GM21528 (cell line): ENCODE results near the gene IFNL2.
"Not testable (repeated sequence)": the region's sequence is repeated elsewhere in the genome, so short reads cannot be mapped to it uniquely, and the experiment has no call there.

Experiments
- ATAC-seq: cut with Tn5 transposase; IDR thresholded peaks from one replicate; pipeline ENCODE4 v1.9.1; 2021; ENCODE audit warnings: mild to moderate bottlenecking, moderate library complexity; ENCODE audit not compliant: unreplicated experiment, low FRiP score

The IFNL2 gene

GRCh38 chr19:39252458-39252857 is 15.7 kb upstream of the IFNL2 start:
- no peak for ATAC-seq

GRCh38 chr19:39253374-39254149 is 14.6 kb upstream of the IFNL2 start:
- ATAC-seq, result no peak

GRCh38 chr19:39254531-39255345 is 13.5 kb upstream of the IFNL2 start:
- no peak for ATAC-seq

- no peak for ATAC-seq
Measured at GRCh38 chr19:39257227-39257626, 11.0 kb upstream of the IFNL2 start.

- ATAC-seq, result no peak
Measured at GRCh38 chr19:39261704-39262103, 6.5 kb upstream of the IFNL2 start.

- ATAC-seq, result no peak
Measured at GRCh38 chr19:39262496-39262895, 5.7 kb upstream of the IFNL2 start.

GRCh38 chr19:39263912-39264305 is 4.3 kb upstream of the IFNL2 start:
- no peak for ATAC-seq

- ATAC-seq, result no peak
Measured at GRCh38 chr19:39264306-39265290, 3.6 kb upstream of the IFNL2 start.

GRCh38 chr19:39265321-39265916 is 2.8 kb upstream of the IFNL2 start:
- no peak for ATAC-seq

- ATAC-seq, result not testable (repeated sequence)
Measured at GRCh38 chr19:39268531-39269223, 481 bp downstream of the IFNL2 start.

GRCh38 chr19:39269369-39269768 is 1.2 kb downstream of the IFNL2 start:
- not testable (repeated sequence) for ATAC-seq

GRCh38 chr19:39270036-39270871 is 2.1 kb downstream of the IFNL2 start:
- no peak for ATAC-seq

- ATAC-seq, result not testable (repeated sequence)
Measured at GRCh38 chr19:39273859-39274258, 5.7 kb downstream of the IFNL2 start.

- no peak for ATAC-seq
Measured at GRCh38 chr19:39275578-39275977, 7.4 kb downstream of the IFNL2 start.

GRCh38 chr19:39276740-39277139 is 8.5 kb downstream of the IFNL2 start:
- ATAC-seq, result no peak

- no peak for ATAC-seq
Measured at GRCh38 chr19:39277598-39277997, 9.4 kb downstream of the IFNL2 start.

GRCh38 chr19:39282021-39282420 is 13.8 kb downstream of the IFNL2 start:
- no peak for ATAC-seq

GRCh38 chr19:39284032-39284431 is 15.8 kb downstream of the IFNL2 start:
- ATAC-seq, result no peak

- no peak for ATAC-seq
Measured at GRCh38 chr19:39293394-39293793, 25.2 kb downstream of the IFNL2 start.
